ENCODE measurements around the gene KRT77. TPM values are rescaled to one million over a fixed set of nuclear protein-coding genes. Genes with fewer than 3 reads are reported as not detected.

The KRT77 gene
- total and polyA plus RNA-seq, 10 of the 15 experiments (the other 5 are each of a cell fraction or from before 2014, with no cell fraction given): not detected

DNA sequence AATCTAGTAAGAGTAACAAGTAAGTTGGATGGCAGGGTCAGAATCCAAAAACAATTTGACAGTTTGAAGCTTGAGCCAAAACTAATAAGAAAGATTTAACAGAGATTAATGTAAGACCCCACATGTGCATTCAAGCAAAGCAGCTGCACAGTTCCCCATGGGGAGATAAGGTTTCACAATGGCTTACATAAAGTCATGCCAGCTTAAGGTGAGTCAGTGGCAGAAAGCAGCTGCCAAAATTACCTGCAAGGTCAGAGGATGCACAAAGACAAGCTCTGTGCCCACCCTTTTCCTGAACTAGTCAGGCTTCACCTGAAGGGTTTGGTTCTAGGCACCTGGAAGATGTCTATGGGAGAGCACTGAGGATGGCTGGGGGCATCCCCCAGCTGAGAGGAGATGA, 36.6 kb upstream of the KRT77 start (continued):
- TF ChIP-seq, protein P1, sequence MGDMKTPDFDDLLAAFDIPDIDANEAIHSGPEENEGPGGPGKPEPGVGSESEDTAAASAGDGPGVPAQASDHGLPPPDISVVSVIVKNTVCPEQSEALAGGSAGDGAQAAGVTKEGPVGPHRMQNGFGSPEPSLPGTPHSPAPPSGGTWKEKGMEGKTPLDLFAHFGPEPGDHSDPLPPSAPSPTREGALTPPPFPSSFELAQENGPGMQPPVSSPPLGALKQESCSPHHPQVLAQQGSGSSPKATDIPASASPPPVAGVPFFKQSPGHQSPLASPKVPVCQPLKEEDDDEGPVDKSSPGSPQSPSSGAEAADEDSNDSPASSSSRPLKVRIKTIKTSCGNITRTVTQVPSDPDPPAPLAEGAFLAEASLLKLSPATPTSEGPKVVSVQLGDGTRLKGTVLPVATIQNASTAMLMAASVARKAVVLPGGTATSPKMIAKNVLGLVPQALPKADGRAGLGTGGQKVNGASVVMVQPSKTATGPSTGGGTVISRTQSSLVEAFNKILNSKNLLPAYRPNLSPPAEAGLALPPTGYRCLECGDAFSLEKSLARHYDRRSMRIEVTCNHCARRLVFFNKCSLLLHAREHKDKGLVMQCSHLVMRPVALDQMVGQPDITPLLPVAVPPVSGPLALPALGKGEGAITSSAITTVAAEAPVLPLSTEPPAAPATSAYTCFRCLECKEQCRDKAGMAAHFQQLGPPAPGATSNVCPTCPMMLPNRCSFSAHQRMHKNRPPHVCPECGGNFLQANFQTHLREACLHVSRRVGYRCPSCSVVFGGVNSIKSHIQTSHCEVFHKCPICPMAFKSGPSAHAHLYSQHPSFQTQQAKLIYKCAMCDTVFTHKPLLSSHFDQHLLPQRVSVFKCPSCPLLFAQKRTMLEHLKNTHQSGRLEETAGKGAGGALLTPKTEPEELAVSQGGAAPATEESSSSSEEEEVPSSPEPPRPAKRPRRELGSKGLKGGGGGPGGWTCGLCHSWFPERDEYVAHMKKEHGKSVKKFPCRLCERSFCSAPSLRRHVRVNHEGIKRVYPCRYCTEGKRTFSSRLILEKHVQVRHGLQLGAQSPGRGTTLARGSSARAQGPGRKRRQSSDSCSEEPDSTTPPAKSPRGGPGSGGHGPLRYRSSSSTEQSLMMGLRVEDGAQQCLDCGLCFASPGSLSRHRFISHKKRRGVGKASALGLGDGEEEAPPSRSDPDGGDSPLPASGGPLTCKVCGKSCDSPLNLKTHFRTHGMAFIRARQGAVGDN (IDR thresholded peaks at IDR 0.05): no peak
- no peak for TF ChIP-seq NRF1 (conservative IDR thresholded peaks at IDR 0.05; ENCODE audit: low read depth, low read length)

DNA sequence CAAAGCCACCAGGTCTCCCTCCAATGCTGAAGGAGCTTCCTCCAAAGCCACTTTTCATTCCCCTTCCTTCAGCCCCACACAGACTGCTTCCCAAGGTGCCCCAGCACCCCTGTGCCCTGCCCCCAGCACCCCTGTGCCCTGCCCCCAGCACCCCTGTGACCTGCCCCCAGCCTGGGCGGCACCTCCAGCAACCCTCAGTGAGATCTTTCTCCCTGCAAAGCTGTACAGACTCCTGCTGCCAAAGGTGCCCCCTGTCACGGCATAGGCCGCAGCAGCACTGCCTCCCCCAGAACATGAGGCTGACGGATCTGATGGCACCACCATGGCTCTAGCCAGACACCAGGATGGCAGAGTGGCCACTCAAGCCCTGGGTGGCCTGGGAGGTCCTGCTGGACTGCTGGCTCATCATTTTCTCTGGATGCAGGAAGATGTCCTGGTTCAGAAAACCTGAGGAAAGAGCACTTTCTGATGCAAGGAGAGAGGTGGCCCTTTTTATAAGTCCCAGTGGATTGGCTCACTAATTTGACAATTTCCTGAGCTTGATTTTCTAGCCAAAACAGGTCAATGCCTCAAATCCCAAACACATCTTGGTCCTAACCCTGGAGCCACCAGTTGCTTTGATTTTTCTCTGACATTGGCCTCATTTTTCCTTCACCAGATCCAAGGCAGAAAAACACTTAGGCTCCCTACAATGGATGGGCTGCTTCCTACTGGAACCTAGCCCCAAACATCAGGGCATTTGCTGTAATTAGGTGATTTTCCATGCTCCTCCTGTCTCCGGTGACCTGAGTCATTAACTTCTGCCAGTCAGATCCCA, 32.7 kb upstream of the KRT77 start:
- FAIRE-seq (no peak), DNase-seq (ENCODE audit: low read depth, low spot score) (no peak)
- SMC1A ChIA-PET (ENCODE audit: uncharacterized antibody, unreplicated experiment): no interaction called here
- TF ChIP-seq RB1 (IDR thresholded peaks at IDR 0.05; ENCODE audit: borderline replicate concordance): no peak
- TF ChIP-seq, protein P2, sequence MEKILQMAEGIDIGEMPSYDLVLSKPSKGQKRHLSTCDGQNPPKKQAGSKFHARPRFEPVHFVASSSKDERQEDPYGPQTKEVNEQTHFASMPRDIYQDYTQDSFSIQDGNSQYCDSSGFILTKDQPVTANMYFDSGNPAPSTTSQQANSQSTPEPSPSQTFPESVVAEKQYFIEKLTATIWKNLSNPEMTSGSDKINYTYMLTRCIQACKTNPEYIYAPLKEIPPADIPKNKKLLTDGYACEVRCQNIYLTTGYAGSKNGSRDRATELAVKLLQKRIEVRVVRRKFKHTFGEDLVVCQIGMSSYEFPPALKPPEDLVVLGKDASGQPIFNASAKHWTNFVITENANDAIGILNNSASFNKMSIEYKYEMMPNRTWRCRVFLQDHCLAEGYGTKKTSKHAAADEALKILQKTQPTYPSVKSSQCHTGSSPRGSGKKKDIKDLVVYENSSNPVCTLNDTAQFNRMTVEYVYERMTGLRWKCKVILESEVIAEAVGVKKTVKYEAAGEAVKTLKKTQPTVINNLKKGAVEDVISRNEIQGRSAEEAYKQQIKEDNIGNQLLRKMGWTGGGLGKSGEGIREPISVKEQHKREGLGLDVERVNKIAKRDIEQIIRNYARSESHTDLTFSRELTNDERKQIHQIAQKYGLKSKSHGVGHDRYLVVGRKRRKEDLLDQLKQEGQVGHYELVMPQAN (conservative IDR thresholded peaks at IDR 0.05): no peak
- TF ChIP-seq, protein P3, sequence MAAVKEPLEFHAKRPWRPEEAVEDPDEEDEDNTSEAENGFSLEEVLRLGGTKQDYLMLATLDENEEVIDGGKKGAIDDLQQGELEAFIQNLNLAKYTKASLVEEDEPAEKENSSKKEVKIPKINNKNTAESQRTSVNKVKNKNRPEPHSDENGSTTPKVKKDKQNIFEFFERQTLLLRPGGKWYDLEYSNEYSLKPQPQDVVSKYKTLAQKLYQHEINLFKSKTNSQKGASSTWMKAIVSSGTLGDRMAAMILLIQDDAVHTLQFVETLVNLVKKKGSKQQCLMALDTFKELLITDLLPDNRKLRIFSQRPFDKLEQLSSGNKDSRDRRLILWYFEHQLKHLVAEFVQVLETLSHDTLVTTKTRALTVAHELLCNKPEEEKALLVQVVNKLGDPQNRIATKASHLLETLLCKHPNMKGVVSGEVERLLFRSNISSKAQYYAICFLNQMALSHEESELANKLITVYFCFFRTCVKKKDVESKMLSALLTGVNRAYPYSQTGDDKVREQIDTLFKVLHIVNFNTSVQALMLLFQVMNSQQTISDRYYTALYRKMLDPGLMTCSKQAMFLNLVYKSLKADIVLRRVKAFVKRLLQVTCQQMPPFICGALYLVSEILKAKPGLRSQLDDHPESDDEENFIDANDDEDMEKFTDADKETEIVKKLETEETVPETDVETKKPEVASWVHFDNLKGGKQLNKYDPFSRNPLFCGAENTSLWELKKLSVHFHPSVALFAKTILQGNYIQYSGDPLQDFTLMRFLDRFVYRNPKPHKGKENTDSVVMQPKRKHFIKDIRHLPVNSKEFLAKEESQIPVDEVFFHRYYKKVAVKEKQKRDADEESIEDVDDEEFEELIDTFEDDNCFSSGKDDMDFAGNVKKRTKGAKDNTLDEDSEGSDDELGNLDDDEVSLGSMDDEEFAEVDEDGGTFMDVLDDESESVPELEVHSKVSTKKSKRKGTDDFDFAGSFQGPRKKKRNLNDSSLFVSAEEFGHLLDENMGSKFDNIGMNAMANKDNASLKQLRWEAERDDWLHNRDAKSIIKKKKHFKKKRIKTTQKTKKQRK (IDR thresholded peaks at IDR 0.05; ENCODE audit: low read depth, low read length): no peak
- TF ChIP-seq HDGF (IDR thresholded peaks at IDR 0.05): no peak
- TF ChIP-seq, protein P4, sequence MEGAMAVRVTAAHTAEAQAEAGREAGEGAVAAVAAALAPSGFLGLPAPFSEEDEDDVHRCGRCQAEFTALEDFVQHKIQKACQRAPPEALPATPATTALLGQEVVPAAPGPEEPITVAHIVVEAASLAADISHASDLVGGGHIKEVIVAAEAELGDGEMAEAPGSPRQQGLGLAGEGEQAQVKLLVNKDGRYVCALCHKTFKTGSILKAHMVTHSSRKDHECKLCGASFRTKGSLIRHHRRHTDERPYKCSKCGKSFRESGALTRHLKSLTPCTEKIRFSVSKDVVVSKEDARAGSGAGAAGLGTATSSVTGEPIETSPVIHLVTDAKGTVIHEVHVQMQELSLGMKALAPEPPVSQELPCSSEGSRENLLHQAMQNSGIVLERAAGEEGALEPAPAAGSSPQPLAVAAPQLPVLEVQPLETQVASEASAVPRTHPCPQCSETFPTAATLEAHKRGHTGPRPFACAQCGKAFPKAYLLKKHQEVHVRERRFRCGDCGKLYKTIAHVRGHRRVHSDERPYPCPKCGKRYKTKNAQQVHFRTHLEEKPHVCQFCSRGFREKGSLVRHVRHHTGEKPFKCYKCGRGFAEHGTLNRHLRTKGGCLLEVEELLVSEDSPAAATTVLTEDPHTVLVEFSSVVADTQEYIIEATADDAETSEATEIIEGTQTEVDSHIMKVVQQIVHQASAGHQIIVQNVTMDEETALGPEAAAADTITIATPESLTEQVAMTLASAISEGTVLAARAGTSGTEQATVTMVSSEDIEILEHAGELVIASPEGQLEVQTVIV (IDR thresholded peaks at IDR 0.05; ENCODE audit: borderline replicate concordance, partially characterized antibody): no peak
- no peak for TF ChIP-seq MYB (IDR thresholded peaks at IDR 0.05; ENCODE audit: borderline replicate concordance, low read depth, low read length)

More for the DNA sequence above, 32.7 kb upstream of the KRT77 start:
- H3K27me3 ChIP-seq (replicated peaks in 1 of 2; ENCODE audit: control insufficient read depth in 2 of 2, insufficient read depth in 2 of 2, low read length in 1 of 2): peaks cover 0 to 3% of the 10 kb centered on the region in 2 experiments; a peak in 1 of 4 replicates
- H3K9me3 ChIP-seq (replicated peaks; ENCODE audit: control insufficient read depth, insufficient read depth, low read length): no peaks in the 10 kb centered on the region
- 11% methylated on average over 5 of the region's 5 CpGs for WGBS (ENCODE audit: insufficient coverage, insufficient replicate concordance, low lambda C conversion rate, missing lambda C conversion rate)
- H3K27ac ChIP-seq (ENCODE audit: control insufficient read depth, insufficient read depth): no peak overlapping the region
- no peak overlapping the region for H2AFZ ChIP-seq (ENCODE audit: control insufficient read depth, low read depth, low read length)
- ATAC-seq: no peak
- H3K4me2 ChIP-seq (ENCODE audit: control insufficient read depth, insufficient read depth): no peak overlapping the region
- no peaks in the 10 kb centered on the region for H3K4me1 ChIP-seq (ENCODE audit: control insufficient read depth, insufficient read depth, low read length)
- H3K79me2 ChIP-seq (ENCODE audit: control insufficient read depth, insufficient read depth, low read length): no peaks in the 10 kb centered on the region
- in situ Hi-C loops (cut with MboI) (no loop called here), intact Hi-C loops (cut with micrococcal nuclease; ENCODE audit: unreplicated experiment) (no loop called here)
- POLR2A ChIA-PET: no interaction called here
- H3K9ac ChIP-seq (ENCODE audit: control insufficient read depth, insufficient read depth, low read length): no peak overlapping the region
- RAD21 ChIA-PET (ENCODE audit: unreplicated experiment): no interaction called here
- H4K20me1 ChIP-seq (ENCODE audit: control insufficient read depth, insufficient read depth): no peaks in the 10 kb centered on the region
- H3K4me3 ChIP-seq: no peak overlapping the region
- no peaks in the 10 kb centered on the region for H3K36me3 ChIP-seq (ENCODE audit: control insufficient read depth in 2 of 2, insufficient read depth in 2 of 2, low read length in 1 of 2)
- CTCF ChIA-PET: no interaction called here
- BruUV-seq (replicated peaks): no TSS peak

All from GM12878 (cell line).